ENCODE results near the gene IFIT1.

DNA sequence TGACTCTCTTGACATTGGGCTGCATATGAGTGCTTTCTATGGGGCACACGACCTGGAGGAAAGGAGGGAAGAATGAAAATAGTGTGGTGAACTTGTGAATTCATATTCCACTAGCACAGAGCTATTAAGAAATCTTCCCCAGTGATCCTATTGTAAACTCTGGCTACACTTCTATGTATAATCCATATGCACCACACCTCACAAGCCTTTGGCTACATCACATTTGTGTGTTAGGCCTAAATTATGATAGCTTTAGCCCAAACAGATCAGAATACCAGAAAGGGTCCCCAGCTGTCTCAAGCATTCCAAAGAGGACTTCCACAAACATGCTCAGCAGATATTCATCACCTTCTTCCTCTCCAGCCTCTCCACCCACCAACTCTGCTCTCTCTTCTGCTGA is 24.3 kb upstream of the IFIT1 start:
- TF ChIP-seq POLR2A (IDR thresholded peaks at IDR 0.05) (no peak), POLR2AphosphoS5 (IDR thresholded peaks at IDR 0.05) (no peak)
- TF ChIP-seq, protein P1, sequence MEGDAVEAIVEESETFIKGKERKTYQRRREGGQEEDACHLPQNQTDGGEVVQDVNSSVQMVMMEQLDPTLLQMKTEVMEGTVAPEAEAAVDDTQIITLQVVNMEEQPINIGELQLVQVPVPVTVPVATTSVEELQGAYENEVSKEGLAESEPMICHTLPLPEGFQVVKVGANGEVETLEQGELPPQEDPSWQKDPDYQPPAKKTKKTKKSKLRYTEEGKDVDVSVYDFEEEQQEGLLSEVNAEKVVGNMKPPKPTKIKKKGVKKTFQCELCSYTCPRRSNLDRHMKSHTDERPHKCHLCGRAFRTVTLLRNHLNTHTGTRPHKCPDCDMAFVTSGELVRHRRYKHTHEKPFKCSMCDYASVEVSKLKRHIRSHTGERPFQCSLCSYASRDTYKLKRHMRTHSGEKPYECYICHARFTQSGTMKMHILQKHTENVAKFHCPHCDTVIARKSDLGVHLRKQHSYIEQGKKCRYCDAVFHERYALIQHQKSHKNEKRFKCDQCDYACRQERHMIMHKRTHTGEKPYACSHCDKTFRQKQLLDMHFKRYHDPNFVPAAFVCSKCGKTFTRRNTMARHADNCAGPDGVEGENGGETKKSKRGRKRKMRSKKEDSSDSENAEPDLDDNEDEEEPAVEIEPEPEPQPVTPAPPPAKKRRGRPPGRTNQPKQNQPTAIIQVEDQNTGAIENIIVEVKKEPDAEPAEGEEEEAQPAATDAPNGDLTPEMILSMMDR (IDR thresholded peaks at IDR 0.05): no peak

All from suprapubic skin (tissue), 4 donors.